Stimulated activated effector memory CD8-positive, alpha-beta T cell treated with anti-CD3 and anti-CD28 coated beads, Interleukin-12 subunit alpha, Interleukin-12 subunit beta, amount 100 ng/mL, for 72 hours (primary cell): Measurements from ENCODE around the gene TWF2.
A peak's percentile ranks its signal among the peaks of the same experiment; 100 is the strongest.

ENCODE experiments used
- ATAC-seq: fragments of 150-1000 bp; cut with Tn5 transposase; 2 replicates; pipeline ENCODE4 v1.10.0; 2021
- DNase-seq, 2 donors: peaks; one replicate each; pipeline ENCODE4 v3.0.0; 2021 to 2022; ENCODE audit warnings: low spot score in 2 of 2
- H3K27ac Mint-ChIP-seq: one replicate; pipeline ENCODE4 v1.8.0; 2022; ENCODE audit warnings: mild to moderate bottlenecking, mixed read lengths
- H3K36me3 Mint-ChIP-seq: one replicate; pipeline ENCODE4 v1.8.0; 2022; ENCODE audit warnings: mild to moderate bottlenecking, mixed read lengths
- H3K4me1 Mint-ChIP-seq: one replicate; pipeline ENCODE4 v1.8.0; 2022; ENCODE audit warnings: mixed read lengths
- H3K4me3 Mint-ChIP-seq: one replicate; pipeline ENCODE4 v1.8.0; 2022; ENCODE audit warnings: mild to moderate bottlenecking, mixed read lengths
- H3K9me3 Mint-ChIP-seq: one replicate; pipeline ENCODE4 v1.8.0; 2022; ENCODE audit warnings: mixed read lengths

TWF2 gene

GRCh38 chr3:52270252-52270754 lies 31.3 kb upstream of the TWF2 start:
- no peak for DNase-seq
- Mint-ChIP-seq H3K9me3 (no peaks in the 10 kb centered on the region), H3K4me3 (peak overlapping the region; percentile 82), H3K36me3 (peaks cover 100% of the 10 kb centered on the region), H3K27ac (peak overlapping the region; percentile 94), H3K4me1 (peaks cover 69% of the 10 kb centered on the region)
- no peak for ATAC-seq

DNA sequence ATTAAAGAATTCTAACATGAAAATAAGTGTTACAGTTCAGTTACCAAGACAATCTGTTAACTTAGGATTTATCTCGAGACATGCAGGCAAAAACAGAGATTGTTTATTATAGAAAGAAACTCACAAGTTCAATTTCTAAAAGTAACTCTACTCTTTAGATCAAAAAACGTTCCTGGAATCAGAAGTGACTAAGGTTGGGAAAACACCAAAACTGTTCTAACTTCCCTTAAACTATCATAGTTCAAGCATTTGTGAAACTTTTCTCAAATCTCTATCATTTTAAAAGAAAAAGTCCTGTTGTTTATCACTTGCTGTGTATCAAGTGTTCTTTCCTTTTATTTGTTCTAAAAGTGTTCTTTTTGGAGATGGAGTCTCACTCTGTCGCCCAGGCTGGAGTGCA lies 30.8 kb upstream of the TWF2 start:
- H3K4me3 Mint-ChIP-seq = peak overlapping the region; percentile 82
- no peaks in the 10 kb centered on the region for H3K9me3 Mint-ChIP-seq
- H3K36me3 Mint-ChIP-seq = peaks cover 100% of the 10 kb centered on the region
- DNase-seq (no peak), ATAC-seq (no peak)
- H3K4me1 Mint-ChIP-seq = peaks cover 67% of the 10 kb centered on the region
- H3K27ac Mint-ChIP-seq = peak overlapping the region; percentile 94

GRCh38 chr3:52268036-52268435 lies 29.1 kb upstream of the TWF2 start:
- no peaks in the 10 kb centered on the region for H3K9me3 Mint-ChIP-seq
- H3K36me3 Mint-ChIP-seq = peaks cover 100% of the 10 kb centered on the region
- H3K27ac Mint-ChIP-seq = peak overlapping the region; percentile 94
- peak overlapping the region; percentile 82 for H3K4me3 Mint-ChIP-seq
- DNase-seq (no peak), ATAC-seq (peak; percentile 68)
- peaks cover 71% of the 10 kb centered on the region for H3K4me1 Mint-ChIP-seq

- ATAC-seq (no peak), DNase-seq (no peak)
- peak overlapping the region; percentile 68 for H3K27ac Mint-ChIP-seq
- peaks cover 57% of the 10 kb centered on the region for H3K4me1 Mint-ChIP-seq
- no peaks in the 10 kb centered on the region for H3K9me3 Mint-ChIP-seq
- H3K4me3 Mint-ChIP-seq = no peak overlapping the region
- peaks cover 100% of the 10 kb centered on the region for H3K36me3 Mint-ChIP-seq
These were observed 26.4 kb upstream of the TWF2 start for GRCh38 chr3:52265387-52265786.

- peak overlapping the region; percentile 68 for H3K27ac Mint-ChIP-seq
- no peak for DNase-seq
- H3K4me3 Mint-ChIP-seq = no peak overlapping the region
- H3K4me1 Mint-ChIP-seq = peaks cover 60% of the 10 kb centered on the region
- ATAC-seq = no peak
- H3K36me3 Mint-ChIP-seq = peaks cover 100% of the 10 kb centered on the region
- no peaks in the 10 kb centered on the region for H3K9me3 Mint-ChIP-seq
These were observed 23.5 kb upstream of the TWF2 start for GRCh38 chr3:52262447-52262846.

- H3K4me3 Mint-ChIP-seq = no peak overlapping the region
- ATAC-seq (peak; percentile 51), DNase-seq (no peak)
- peaks cover 100% of the 10 kb centered on the region for H3K36me3 Mint-ChIP-seq
- H3K9me3 Mint-ChIP-seq = no peaks in the 10 kb centered on the region
- H3K27ac Mint-ChIP-seq = peak overlapping the region; percentile 87
- H3K4me1 Mint-ChIP-seq = peaks cover 81% of the 10 kb centered on the region
These were observed 20.5 kb upstream of the TWF2 start for GRCh38 chr3:52259448-52259847.

- no peak overlapping the region for H3K4me3 Mint-ChIP-seq
- H3K27ac Mint-ChIP-seq = peak overlapping the region; percentile 87
- H3K4me1 Mint-ChIP-seq = peaks cover 81% of the 10 kb centered on the region
- DNase-seq = no peak
- ATAC-seq = peak; percentile 21
- H3K9me3 Mint-ChIP-seq = no peaks in the 10 kb centered on the region
- peaks cover 100% of the 10 kb centered on the region for H3K36me3 Mint-ChIP-seq
These were observed 20.1 kb upstream of the TWF2 start for GRCh38 chr3:52259035-52259434.

DNA sequence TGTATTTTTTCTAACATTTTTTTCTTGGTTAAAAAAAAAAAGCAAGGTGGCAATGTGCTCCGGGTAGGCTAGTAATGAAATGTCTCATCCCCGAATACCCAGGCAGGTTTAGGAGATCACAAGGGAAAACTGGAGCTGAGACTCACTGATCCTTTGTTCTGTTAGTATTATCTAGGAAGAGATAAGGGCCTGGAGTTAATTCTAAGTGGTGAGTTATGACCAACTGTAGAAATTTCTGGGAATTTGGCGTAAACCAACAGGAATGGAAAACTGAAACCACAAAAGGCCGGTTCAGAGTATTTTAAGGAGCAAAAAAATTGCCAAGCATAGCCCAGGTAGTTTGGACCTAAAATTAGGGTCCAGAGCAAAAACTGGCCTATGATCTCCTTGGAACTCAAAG lies 19.0 kb upstream of the TWF2 start:
- Mint-ChIP-seq H3K36me3 (peaks cover 100% of the 10 kb centered on the region), H3K27ac (peak overlapping the region; percentile 87), H3K4me3 (no peak overlapping the region), H3K4me1 (peaks cover 81% of the 10 kb centered on the region), H3K9me3 (no peaks in the 10 kb centered on the region)
- DNase-seq (no peak), ATAC-seq (no peak)

DNA sequence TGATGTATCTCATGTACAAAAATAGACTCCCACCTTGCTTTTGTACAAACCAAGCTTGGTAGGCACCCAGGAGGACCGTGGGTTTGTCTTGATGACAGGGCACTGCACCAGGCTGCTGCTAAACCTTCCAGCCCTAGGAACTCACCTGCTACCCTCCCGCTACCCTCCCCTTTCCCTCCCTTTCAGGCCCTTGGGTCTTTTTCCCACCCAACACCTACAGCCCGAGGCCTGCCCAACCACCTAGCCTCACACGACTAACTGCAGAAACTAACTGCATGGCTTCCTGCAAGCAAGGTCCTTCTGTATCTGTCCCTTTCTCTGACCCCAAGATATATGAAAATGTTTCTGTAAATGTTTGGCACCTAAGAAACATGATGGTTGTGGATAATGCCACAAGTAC lies 17.7 kb upstream of the TWF2 start:
- ATAC-seq (no peak), DNase-seq (no peak)
- Mint-ChIP-seq H3K36me3 (peaks cover 100% of the 10 kb centered on the region), H3K9me3 (no peaks in the 10 kb centered on the region), H3K4me1 (peaks cover 86% of the 10 kb centered on the region), H3K27ac (peak overlapping the region; percentile 87), H3K4me3 (no peak overlapping the region)

GRCh38 chr3:52256159-52256558 lies 17.2 kb upstream of the TWF2 start:
- Mint-ChIP-seq H3K27ac (peak overlapping the region; percentile 96), H3K9me3 (no peaks in the 10 kb centered on the region), H3K4me3 (no peak overlapping the region), H3K4me1 (peaks cover 86% of the 10 kb centered on the region), H3K36me3 (peaks cover 100% of the 10 kb centered on the region)
- no peak for DNase-seq
- ATAC-seq = no peak

GRCh38 chr3:52254608-52255007 lies 15.7 kb upstream of the TWF2 start:
- peak overlapping the region; percentile 73 for H3K4me3 Mint-ChIP-seq
- no peaks in the 10 kb centered on the region for H3K9me3 Mint-ChIP-seq
- H3K4me1 Mint-ChIP-seq = peaks cover 92% of the 10 kb centered on the region
- DNase-seq (no peak), ATAC-seq (no peak)
- H3K27ac Mint-ChIP-seq = peak overlapping the region; percentile 96
- peaks cover 100% of the 10 kb centered on the region for H3K36me3 Mint-ChIP-seq

DNA sequence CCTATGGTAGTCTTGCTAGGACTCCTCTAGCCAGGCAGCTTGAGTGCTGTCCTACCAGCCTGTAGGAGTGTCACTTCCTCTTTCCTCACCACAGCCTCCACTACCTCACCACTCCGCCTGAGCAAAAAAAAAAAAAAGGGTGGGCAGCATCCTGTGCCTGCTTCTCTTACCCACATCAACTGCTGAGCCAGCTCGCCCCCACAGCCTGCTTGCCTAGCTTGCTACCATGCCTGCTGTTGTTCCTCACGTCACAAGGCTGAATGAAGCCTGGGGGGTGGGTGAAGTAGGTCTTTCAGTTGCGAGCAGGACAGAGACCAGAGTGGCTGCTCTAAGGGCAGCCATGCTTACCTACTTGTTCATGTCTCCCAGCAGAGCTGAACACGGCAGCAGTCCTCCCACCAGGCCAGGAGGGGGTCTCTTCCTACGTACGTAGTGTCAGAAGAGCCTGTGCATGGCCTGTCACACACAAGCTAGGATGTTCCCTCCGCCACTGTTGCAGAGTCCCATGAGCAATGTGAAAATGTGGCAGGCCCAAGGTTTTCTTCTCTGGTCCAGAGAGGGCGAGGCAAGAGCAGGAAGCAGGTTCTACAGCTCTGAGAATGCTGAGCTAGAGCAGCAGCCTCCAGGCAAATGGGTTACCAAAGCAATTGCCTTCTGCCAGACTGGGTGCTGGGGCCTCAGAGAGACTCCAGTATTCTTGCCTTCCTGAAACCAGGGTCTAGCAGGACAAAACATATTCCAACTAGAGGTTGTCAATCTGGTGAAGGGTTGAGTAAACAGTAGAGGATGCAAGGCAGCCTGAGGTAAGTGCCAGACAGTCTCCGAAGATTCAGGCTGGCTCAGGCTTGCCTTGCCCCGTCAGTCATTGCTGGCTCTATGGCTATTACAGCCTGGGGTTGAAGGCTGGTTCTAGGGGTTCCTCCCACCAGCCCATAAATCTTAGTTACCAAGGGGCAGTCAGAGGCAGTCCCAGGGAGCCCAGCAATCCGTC lies 14.7 kb upstream of the TWF2 start:
- peak; percentile 59 to 89 for DNase-seq

DNA sequence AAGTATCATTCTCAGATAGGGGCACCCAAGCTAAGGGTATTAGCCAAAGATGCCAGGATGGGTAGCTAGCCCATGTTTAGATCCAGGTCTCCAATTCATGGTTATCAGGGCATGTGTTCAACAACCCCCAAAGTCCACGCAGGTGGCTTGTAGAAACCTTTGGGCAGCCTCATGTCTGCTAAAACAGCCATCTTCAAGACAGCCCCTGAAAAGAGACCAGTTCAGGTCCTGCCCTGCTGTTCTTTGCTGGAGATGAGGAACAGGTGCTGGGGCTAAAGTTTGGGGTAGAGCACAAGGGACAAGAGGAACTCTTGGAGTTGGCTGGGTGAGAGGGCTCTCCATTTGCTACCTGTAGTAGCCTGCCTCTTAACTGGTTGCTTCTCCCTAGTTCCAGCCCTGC lies 11.2 kb upstream of the TWF2 start:
- DNase-seq = no peak
- Mint-ChIP-seq H3K36me3 (peaks cover 93% of the 10 kb centered on the region), H3K27ac (peak overlapping the region; percentile 96), H3K4me1 (peaks cover 82% of the 10 kb centered on the region), H3K9me3 (no peaks in the 10 kb centered on the region), H3K4me3 (peak overlapping the region; percentile 9)
- ATAC-seq = no peak

More for the DNA sequence above, 14.7 kb upstream of the TWF2 start:
- peak overlapping the region; percentile 73 for H3K4me3 Mint-ChIP-seq
- peak; percentile 97 for ATAC-seq
- peak overlapping the region; percentile 96 for H3K27ac Mint-ChIP-seq
- no peaks in the 10 kb centered on the region for H3K9me3 Mint-ChIP-seq
- peaks cover 92% of the 10 kb centered on the region for H3K4me1 Mint-ChIP-seq
- peaks cover 100% of the 10 kb centered on the region for H3K36me3 Mint-ChIP-seq

- H3K27ac Mint-ChIP-seq = peak overlapping the region; percentile 96
- ATAC-seq (no peak), DNase-seq (no peak)
- H3K9me3 Mint-ChIP-seq = no peaks in the 10 kb centered on the region
- H3K36me3 Mint-ChIP-seq = peaks cover 93% of the 10 kb centered on the region
- peaks cover 82% of the 10 kb centered on the region for H3K4me1 Mint-ChIP-seq
- peak overlapping the region; percentile 9 for H3K4me3 Mint-ChIP-seq
These were observed 10.7 kb upstream of the TWF2 start for GRCh38 chr3:52249683-52250082.

DNA sequence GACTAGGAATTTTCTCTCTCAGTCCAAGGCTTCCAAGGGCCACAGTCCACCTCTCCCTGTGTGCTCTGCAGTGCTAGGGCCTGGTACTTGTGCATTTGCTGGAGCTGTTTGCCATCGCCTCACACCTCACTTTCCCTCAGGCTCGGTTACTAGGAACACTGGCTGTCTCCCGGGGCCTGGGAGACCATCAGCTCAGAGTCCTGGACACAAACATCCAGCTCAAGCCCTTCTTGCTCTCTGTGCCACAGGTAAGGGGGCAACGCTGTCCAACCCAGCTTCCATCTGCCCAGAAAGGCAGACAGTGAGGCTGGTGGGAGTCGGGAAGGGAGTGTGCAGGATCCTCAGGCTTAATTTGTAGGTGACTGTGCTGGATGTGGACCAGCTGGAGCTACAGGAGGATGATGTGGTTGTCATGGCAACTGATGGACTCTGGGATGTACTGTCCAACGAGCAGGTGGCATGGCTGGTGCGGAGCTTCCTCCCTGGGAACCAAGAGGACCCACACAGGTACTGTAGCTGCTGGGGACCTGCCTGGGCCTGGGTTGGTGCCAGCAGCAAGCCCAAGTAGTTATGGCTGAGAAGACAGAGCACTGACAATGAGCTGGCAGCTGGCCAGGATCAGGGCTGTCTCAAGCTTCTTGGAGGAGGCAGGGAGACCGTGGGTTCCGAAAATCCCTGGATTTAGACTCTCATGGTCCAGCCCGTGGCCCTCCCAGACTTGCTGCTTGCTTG lies 10.0 kb upstream of the TWF2 start:
- H3K9me3 Mint-ChIP-seq = no peaks in the 10 kb centered on the region
- ATAC-seq (no peak), DNase-seq (peak in 1 of 2 donors; percentile 50)
- H3K27ac Mint-ChIP-seq = peak overlapping the region; percentile 96
- peaks cover 91% of the 10 kb centered on the region for H3K36me3 Mint-ChIP-seq
- peak overlapping the region; percentile 95 for H3K4me3 Mint-ChIP-seq
- H3K4me1 Mint-ChIP-seq = peaks cover 82% of the 10 kb centered on the region
